Aorta (tissue), 5 donors: ENCODE results near the gene SAMD4A. TPM values are rescaled to one million over a fixed set of nuclear protein-coding genes. Genes with fewer than 3 reads are reported as not detected.

Experiments
- ATAC-seq: fragments of 200-7000 bp; cut with Tn5 transposase; one replicate; pipeline ENCODE4 v1.9.1; 2022; ENCODE audit warnings: moderate library complexity; ENCODE audit not compliant: low FRiP score
- DNase-seq, 2 donors: peaks; one replicate each; pipeline ENCODE4 v3.0.0-alpha.2; 2020
- H3K27ac ChIP-seq, 2 donors: one replicate each; pipeline ENCODE4 v1.5.1; 2013; ENCODE audit warnings: low read length in 2 of 2, mild to moderate bottlenecking in 2 of 2, moderate library complexity in 2 of 2, control low read depth in 1 of 2, inconsistent platforms in 1 of 2, low read depth in 1 of 2
- H3K27me3 ChIP-seq, 2 donors: one replicate each; pipeline ENCODE4 v1.6.1; 2013; ENCODE audit warnings: control low read depth in 1 of 2, low read length in 1 of 2, mild to moderate bottlenecking in 1 of 2, moderate library complexity in 1 of 2; ENCODE audit not compliant: insufficient read depth in 2 of 2, control insufficient read depth in 1 of 2
- H3K36me3 ChIP-seq, 2 donors: one replicate each; pipeline ENCODE4 v1.6.1; 2013; ENCODE audit warnings: control low read depth in 1 of 2, low read length in 1 of 2, mild to moderate bottlenecking in 1 of 2; ENCODE audit not compliant: insufficient read depth in 2 of 2, control insufficient read depth in 1 of 2
- H3K4me1 ChIP-seq, 2 donors: one replicate each; pipeline ENCODE4 v1.6.1; 2013; ENCODE audit warnings: low read length in 2 of 2, control low read depth in 1 of 2, mild to moderate bottlenecking in 1 of 2, moderate library complexity in 1 of 2; ENCODE audit not compliant: insufficient read depth in 2 of 2, control insufficient read depth in 1 of 2
- H3K4me3 ChIP-seq, 2 donors: one replicate each; pipeline ENCODE4 v1.5.1; 2013; ENCODE audit warnings: low read length in 2 of 2, control low read depth in 1 of 2, mild to moderate bottlenecking in 1 of 2
- H3K9me3 ChIP-seq: one replicate; pipeline ENCODE4 v1.6.1; 2013; ENCODE audit warnings: mild to moderate bottlenecking, low read length; ENCODE audit not compliant: control insufficient read depth
- WGBS, 2 donors: extraction: QIAGEN DNeasy Blood & Tissue Kit; methylation state at CpG; one replicate each; pipeline ENCODE4 v1.1.7; 2013; 5-methylcytosine and 5-hydroxymethylcytosine counted together
- intact Hi-C, 2 donors: fragments of 100-400 bp; cut with DNase I; formaldehyde crosslinking; loops; one replicate each; pipeline versions ENCODE4 v1.14.2 to v1.15.0; 2022
- polyA plus RNA-seq, 2 donors: library from polyadenylated mRNA; stranded (reverse); fragments of 200-250 nt; gene quantifications; one replicate each; pipeline ENCODE4 v1.2.3, GENCODE V29; 2013
- total RNA-seq, 2 donors: library from RNA; stranded (reverse); fragmentation: NEBNext Ultra II Directional; extraction: Animal tissue kit (Norgen Biotek cat#: 25700); gene quantifications; one replicate each; pipeline ENCODE4 v1.2.1, GENCODE V29; 2021
- donor health status: healthy with polysubstance abuse.
- donor health status: Bipolar disorder and iron deficiency.
- donor health status: DM: no; HTN: no; CAD: no.
- donor health status: DM: no; HTN: no; CAD: no.
- donor health status: DM: yes; HTN: yes; CAD: no.

Gene SAMD4A
- total and polyA plus RNA-seq, 4 donors = 18.8 to 386 (median 102) TPM

- H3K27me3 ChIP-seq = no peaks in the 10 kb centered on the region
- no peaks in the 10 kb centered on the region for H3K9me3 ChIP-seq
- no peak for DNase-seq
- WGBS, 2 donors = 13 to 17% methylated on average over 8 of the region's 8 CpGs
- peaks cover 6 to 9% of the 10 kb centered on the region in 2 donors for H3K4me1 ChIP-seq
- peaks cover 0 to 2% of the 10 kb centered on the region in 2 donors for H3K36me3 ChIP-seq
- ATAC-seq = no peak
- no peak overlapping the region for H3K4me3 ChIP-seq
- intact Hi-C loops = loop anchor here in 1 of 2 donors (2.0 kb wide), 1 partner anchor 211 kb away; no protein-coding TSS in a partner anchor
- peak overlapping the region; percentile 78 to 89 for H3K27ac ChIP-seq
These were observed 208.7 kb downstream of the SAMD4A start for GRCh38 chr14:54775486-54776140.

GRCh38 chr14:54776361-54777001 lies 209.6 kb downstream of the SAMD4A start:
- WGBS, 2 donors = 1 to 2% methylated on average over 12 of the region's 12 CpGs
- H3K27ac ChIP-seq = peak overlapping the region; percentile 32 to 89
- H3K4me3 ChIP-seq = no peak overlapping the region
- no peaks in the 10 kb centered on the region for H3K27me3 ChIP-seq
- intact Hi-C loops = no loop called here
- DNase-seq = peak; percentile 78 to 92
- ATAC-seq = no peak
- H3K36me3 ChIP-seq = peaks cover 3 to 4% of the 10 kb centered on the region in 2 donors
- H3K9me3 ChIP-seq = no peaks in the 10 kb centered on the region
- peaks cover 3 to 6% of the 10 kb centered on the region in 2 donors for H3K4me1 ChIP-seq

- Histone ChIP-seq H3K27me3 (no peaks in the 10 kb centered on the region), H3K36me3 (peaks cover 3 to 4% of the 10 kb centered on the region in 2 donors), H3K27ac (peak overlapping the region in 1 of 2 donors; percentile 50), H3K4me3 (no peak overlapping the region), H3K4me1 (peaks cover 2 to 3% of the 10 kb centered on the region in 2 donors), H3K9me3 (no peaks in the 10 kb centered on the region)
- no peak for DNase-seq
- 69 to 78% methylated on average over 7 to 8 of the region's 8 CpGs for WGBS, 2 donors
- intact Hi-C loops = no loop called here
- no peak for ATAC-seq
These were observed 210.5 kb downstream of the SAMD4A start for GRCh38 chr14:54777395-54777794.

GRCh38 chr14:54778618-54779345 lies 211.9 kb downstream of the SAMD4A start:
- WGBS, 2 donors = 87 to 88% methylated on average over 9 of the region's 9 CpGs
- ATAC-seq (no peak), DNase-seq (no peak)
- H3K27me3 ChIP-seq = no peaks in the 10 kb centered on the region
- peaks cover 2 to 3% of the 10 kb centered on the region in 2 donors for H3K4me1 ChIP-seq
- peaks cover 3 to 5% of the 10 kb centered on the region in 2 donors for H3K36me3 ChIP-seq
- no peak overlapping the region for H3K27ac ChIP-seq
- no peak overlapping the region for H3K4me3 ChIP-seq
- intact Hi-C loops = no loop called here
- H3K9me3 ChIP-seq = no peaks in the 10 kb centered on the region

GRCh38 chr14:54781080-54781479 lies 214.2 kb downstream of the SAMD4A start:
- Histone ChIP-seq H3K4me1 (peaks cover 0 to 5% of the 10 kb centered on the region in 2 donors), H3K27me3 (no peaks in the 10 kb centered on the region), H3K27ac (no peak overlapping the region), H3K36me3 (peaks cover 3 to 5% of the 10 kb centered on the region in 2 donors), H3K4me3 (no peak overlapping the region), H3K9me3 (no peaks in the 10 kb centered on the region)
- 74 to 81% methylated on average over 6 of the region's 6 CpGs for WGBS, 2 donors
- intact Hi-C loops = no loop called here
- no peak for DNase-seq
- ATAC-seq = no peak

- Histone ChIP-seq H3K4me1 (peaks cover 0 to 3% of the 10 kb centered on the region in 2 donors), H3K27ac (peak overlapping the region in 1 of 2 donors; percentile 45)
- intact Hi-C loops = no loop called here
These were observed 215.2 kb downstream of the SAMD4A start for GRCh38 chr14:54781961-54782750.

GRCh38 chr14:54782751-54783659 lies 216.1 kb downstream of the SAMD4A start:
- Histone ChIP-seq H3K4me3 (no peak overlapping the region), H3K27me3 (no peaks in the 10 kb centered on the region), H3K27ac (peak overlapping the region; percentile 18 to 97), H3K36me3 (peaks cover 6 to 9% of the 10 kb centered on the region in 2 donors), H3K4me1 (peaks cover 0 to 3% of the 10 kb centered on the region in 2 donors), H3K9me3 (no peaks in the 10 kb centered on the region)
- peak in 1 of 2 donors; percentile 64 for DNase-seq
- 82 to 85% methylated on average over 14 of the region's 14 CpGs for WGBS, 2 donors
- intact Hi-C loops = no loop called here
- ATAC-seq = no peak

More at GRCh38 chr14:54781961-54782750, 215.2 kb downstream of the SAMD4A start:
- H3K4me3 ChIP-seq = no peak overlapping the region
- peaks cover 3 to 5% of the 10 kb centered on the region in 2 donors for H3K36me3 ChIP-seq
- no peaks in the 10 kb centered on the region for H3K9me3 ChIP-seq
- WGBS, 2 donors = 73 to 79% methylated on average over 21 of the region's 21 CpGs
- ATAC-seq = no peak
- H3K27me3 ChIP-seq = no peaks in the 10 kb centered on the region
- no peak for DNase-seq
